ENCODE measurements around the gene GCC2. TPM values are rescaled to one million over a fixed set of nuclear protein-coding genes. Genes with fewer than 3 reads are reported as not detected.

Gene GCC2
- 10.5 to 17.3 TPM (median 15.1 TPM) in 5 replicates for total RNA-seq (2022; extraction: Qiagen RNA extraction)

GRCh38 chr2:108448678-108449409, at the start of gene GCC2:
Gene GCC2, plus strand, starts transcription at chr2:108449206. Its CDS starts 69 bp downstream, at chr2:108449275.

GRCh38 chr2:108533832-108534583, 85.0 kb downstream of the GCC2 start, which contains the start of gene LIMS1:
Gene LIMS1, plus strand, starts transcription at chr2:108534470. Its CDS starts 93 bp downstream, at chr2:108534563.

Other genes starting within 250 kb of the GCC2 start
- not detected in 5 replicates for gene SULT1C3, start 209.2 kb upstream of the GCC2 start, total RNA-seq (2022; extraction: Qiagen RNA extraction)
- gene SULT1C2, start 160.3 kb upstream of the GCC2 start, total RNA-seq (2022; extraction: Qiagen RNA extraction), result 0.38 to 0.59 TPM (median 0.55 TPM) in 5 replicates
- gene SULT1C4, start 71.3 kb upstream of the GCC2 start, total RNA-seq (2022; extraction: Qiagen RNA extraction), result not detected in 5 replicates
- 35.7 to 70.0 TPM (median 56.7 TPM) in 5 replicates for gene LIMS1, start 85.3 kb downstream of the GCC2 start, total RNA-seq (2022; extraction: Qiagen RNA extraction)